H1 (cell line): ENCODE measurements around the gene CASP3. TPM values are rescaled to one million over a fixed set of nuclear protein-coding genes. Genes with fewer than 3 reads are reported as not detected.

Experiments
- ASH2L ChIP-seq: fragments of 200-600, 300-600 bp; sonication (generic); IDR thresholded peaks from one replicate; pipeline ENCODE4 v1.7.1; 2017; ENCODE audit warnings: low read length
- CHD1 ChIP-seq: IDR thresholded peaks from 2 replicates; pipeline ENCODE4 v1.6.1; 2012; ENCODE audit warnings: low read depth, low read length, improper control_type of control experiment
- CTCF ChIP-seq, 3 experiments: IDR thresholded peaks; 1 replicate in 2 of 3; 2 replicates in 1 of 3; pipeline versions ENCODE4 v1.5.1 to v1.6.1; 2011; ENCODE audit warnings: low read length in 3 of 3, mild to moderate bottlenecking in 3 of 3, inconsistent platforms in 2 of 3, low read depth in 1 of 3, moderate library complexity in 1 of 3; ENCODE audit not compliant: insufficient read depth in 1 of 3; ENCODE audit errors: control extremely low read depth in 1 of 3
- EGR1 ChIP-seq: IDR thresholded peaks from 2 replicates; pipeline ENCODE4 v1.6.1; 2011; ENCODE audit warnings: low read depth, low read length, borderline replicate concordance
- MAFK ChIP-seq: IDR thresholded peaks from 2 replicates; pipeline ENCODE4 v1.6.1; 2012; ENCODE audit warnings: low read depth, mild to moderate bottlenecking, improper control_type of control experiment, low read length
- polyA plus RNA-seq, 7 experiments: library from polyadenylated mRNA; depleted of rRNA in 3 of 7; stranded (reverse) in 5 of 7; unstranded in 2 of 7; fragments of >200 nt in 5 of 7; fragments of 200-250 nt in 2 of 7; gene quantifications; 1 replicate in 5 of 7; 2 replicates in 1 of 7; 4 replicates in 1 of 7; pipeline versions ENCODE4 v1.2.1 to v1.2.3, GENCODE V29; 2011 to 2013; ENCODE audit warnings: missing spikeins in 2 of 7, mixed read lengths in 2 of 7
- total RNA-seq: library from RNA; stranded (reverse); fragmentation: NEBNext Ultra II Directional; extraction: Animal tissue kit (Norgen Biotek cat#: 25700); gene quantifications from 2 replicates; pipeline ENCODE4 v1.2.1, GENCODE V29; 2021

The CASP3 gene
- total and polyA plus RNA-seq, 2 of the 8 experiments (the other 6 are each of a cell fraction or from before 2014, with no cell fraction given) = 27.8 to 82.5 TPM

GRCh38 chr4:184684491-184685189 lies 35.4 kb upstream of the CASP3 start (continued):
- TF ChIP-seq ASH2L (no peak), CHD1 (no peak), MAFK (no peak), EGR1 (no peak), CTCF (IDR thresholded peaks at IDR 0.05; ENCODE audit: control extremely low read depth in 1 of 3, insufficient read depth in 1 of 3, low read depth in 1 of 3, low read length in 3 of 3) (no peak)
